ENCODE data around the gene PLXNA2. TPM values are rescaled to one million over a fixed set of nuclear protein-coding genes. Genes with fewer than 3 reads are reported as not detected.

PLXNA2 gene
- total and polyA plus RNA-seq, 2 of the 13 experiments (the other 11 are each of a cell fraction or from before 2014, with no cell fraction given) = 1.1 to 2.1 TPM

DNA sequence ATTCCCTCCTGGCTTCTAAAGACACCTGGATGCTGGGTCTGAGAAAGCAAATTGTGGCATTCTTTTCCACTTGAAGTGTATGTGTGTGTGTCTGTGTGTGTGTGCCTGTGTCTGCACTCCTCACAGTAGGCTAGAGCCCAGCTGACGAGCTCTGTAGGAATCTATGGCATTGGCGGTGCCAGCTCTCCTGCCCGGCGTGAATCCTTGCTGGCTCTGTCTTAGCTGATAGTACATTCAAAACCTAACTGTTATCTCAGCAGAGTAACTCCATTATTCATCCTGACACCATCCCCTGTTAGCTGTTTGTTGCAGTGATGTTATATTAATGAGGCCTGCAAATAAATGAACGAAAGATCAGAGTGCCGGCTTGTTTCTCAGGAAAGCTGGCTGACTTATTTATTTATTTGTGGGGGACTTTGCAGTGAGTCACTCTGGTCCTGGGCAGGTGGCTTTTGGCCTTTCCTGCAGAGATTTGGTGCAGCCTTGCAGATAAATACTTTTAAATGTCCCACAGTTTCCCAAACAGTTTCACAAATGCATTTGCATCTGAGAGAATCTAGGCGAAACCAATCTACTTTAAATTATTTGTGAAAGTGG lies 172.7 kb downstream of the PLXNA2 start:
- TF ChIP-seq ZNF230 (CRISPR knock-in tag; IDR thresholded peaks at IDR 0.05) (no peak), HCFC1 (IDR thresholded peaks at IDR 0.05; ENCODE audit: low read depth, low read length) (no peak), SALL2 (CRISPR knock-in tag; IDR thresholded peaks at IDR 0.05) (no peak), CBX5 (CRISPR knock-in tag; IDR thresholded peaks at IDR 0.05; ENCODE audit: borderline replicate concordance) (no peak), ZNF546 (CRISPR knock-in tag; conservative IDR thresholded peaks at IDR 0.05) (no peak), ZNF674 (CRISPR knock-in tag; IDR thresholded peaks at IDR 0.05; ENCODE audit: low read depth) (no peak), ELF4 (CRISPR knock-in tag; IDR thresholded peaks at IDR 0.05; ENCODE audit: borderline replicate concordance) (no peak), HNRNPK (IDR thresholded peaks at IDR 0.05; ENCODE audit: low read depth, low read length, poor library complexity, severe bottlenecking) (no peak), POGZ (CRISPR knock-in tag; IDR thresholded peaks at IDR 0.05) (no peak), ZKSCAN5 (CRISPR knock-in tag; IDR thresholded peaks at IDR 0.05) (no peak), PAF1 (CRISPR knock-in tag; IDR thresholded peaks at IDR 0.05) (no peak)
- TF ChIP-seq, protein P1, sequence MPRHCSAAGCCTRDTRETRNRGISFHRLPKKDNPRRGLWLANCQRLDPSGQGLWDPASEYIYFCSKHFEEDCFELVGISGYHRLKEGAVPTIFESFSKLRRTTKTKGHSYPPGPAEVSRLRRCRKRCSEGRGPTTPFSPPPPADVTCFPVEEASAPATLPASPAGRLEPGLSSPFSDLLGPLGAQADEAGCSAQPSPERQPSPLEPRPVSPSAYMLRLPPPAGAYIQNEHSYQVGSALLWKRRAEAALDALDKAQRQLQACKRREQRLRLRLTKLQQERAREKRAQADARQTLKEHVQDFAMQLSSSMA (CRISPR knock-in tag; IDR thresholded peaks at IDR 0.05) = no peak
- TF ChIP-seq, protein P2, sequence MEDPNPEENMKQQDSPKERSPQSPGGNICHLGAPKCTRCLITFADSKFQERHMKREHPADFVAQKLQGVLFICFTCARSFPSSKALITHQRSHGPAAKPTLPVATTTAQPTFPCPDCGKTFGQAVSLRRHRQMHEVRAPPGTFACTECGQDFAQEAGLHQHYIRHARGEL (CRISPR knock-in tag; IDR thresholded peaks at IDR 0.05) = no peak
- TF ChIP-seq, protein P3, sequence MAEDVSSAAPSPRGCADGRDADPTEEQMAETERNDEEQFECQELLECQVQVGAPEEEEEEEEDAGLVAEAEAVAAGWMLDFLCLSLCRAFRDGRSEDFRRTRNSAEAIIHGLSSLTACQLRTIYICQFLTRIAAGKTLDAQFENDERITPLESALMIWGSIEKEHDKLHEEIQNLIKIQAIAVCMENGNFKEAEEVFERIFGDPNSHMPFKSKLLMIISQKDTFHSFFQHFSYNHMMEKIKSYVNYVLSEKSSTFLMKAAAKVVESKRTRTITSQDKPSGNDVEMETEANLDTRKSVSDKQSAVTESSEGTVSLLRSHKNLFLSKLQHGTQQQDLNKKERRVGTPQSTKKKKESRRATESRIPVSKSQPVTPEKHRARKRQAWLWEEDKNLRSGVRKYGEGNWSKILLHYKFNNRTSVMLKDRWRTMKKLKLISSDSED (CRISPR knock-in tag; IDR thresholded peaks at IDR 0.05) = no peak
- TF ChIP-seq, protein P4, sequence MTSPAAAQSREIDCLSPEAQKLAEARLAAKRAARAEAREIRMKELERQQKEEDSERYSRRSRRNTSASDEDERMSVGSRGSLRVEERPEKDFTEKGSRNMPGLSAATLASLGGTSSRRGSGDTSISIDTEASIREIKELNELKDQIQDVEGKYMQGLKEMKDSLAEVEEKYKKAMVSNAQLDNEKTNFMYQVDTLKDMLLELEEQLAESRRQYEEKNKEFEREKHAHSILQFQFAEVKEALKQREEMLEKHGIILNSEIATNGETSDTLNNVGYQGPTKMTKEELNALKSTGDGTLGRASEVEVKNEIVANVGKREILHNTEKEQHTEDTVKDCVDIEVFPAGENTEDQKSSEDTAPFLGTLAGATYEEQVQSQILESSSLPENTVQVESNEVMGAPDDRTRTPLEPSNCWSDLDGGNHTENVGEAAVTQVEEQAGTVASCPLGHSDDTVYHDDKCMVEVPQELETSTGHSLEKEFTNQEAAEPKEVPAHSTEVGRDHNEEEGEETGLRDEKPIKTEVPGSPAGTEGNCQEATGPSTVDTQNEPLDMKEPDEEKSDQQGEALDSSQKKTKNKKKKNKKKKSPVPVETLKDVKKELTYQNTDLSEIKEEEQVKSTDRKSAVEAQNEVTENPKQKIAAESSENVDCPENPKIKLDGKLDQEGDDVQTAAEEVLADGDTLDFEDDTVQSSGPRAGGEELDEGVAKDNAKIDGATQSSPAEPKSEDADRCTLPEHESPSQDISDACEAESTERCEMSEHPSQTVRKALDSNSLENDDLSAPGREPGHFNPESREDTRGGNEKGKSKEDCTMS (CRISPR knock-in tag; conservative IDR thresholded peaks at IDR 0.05) = no peak
- TF ChIP-seq, protein P5, sequence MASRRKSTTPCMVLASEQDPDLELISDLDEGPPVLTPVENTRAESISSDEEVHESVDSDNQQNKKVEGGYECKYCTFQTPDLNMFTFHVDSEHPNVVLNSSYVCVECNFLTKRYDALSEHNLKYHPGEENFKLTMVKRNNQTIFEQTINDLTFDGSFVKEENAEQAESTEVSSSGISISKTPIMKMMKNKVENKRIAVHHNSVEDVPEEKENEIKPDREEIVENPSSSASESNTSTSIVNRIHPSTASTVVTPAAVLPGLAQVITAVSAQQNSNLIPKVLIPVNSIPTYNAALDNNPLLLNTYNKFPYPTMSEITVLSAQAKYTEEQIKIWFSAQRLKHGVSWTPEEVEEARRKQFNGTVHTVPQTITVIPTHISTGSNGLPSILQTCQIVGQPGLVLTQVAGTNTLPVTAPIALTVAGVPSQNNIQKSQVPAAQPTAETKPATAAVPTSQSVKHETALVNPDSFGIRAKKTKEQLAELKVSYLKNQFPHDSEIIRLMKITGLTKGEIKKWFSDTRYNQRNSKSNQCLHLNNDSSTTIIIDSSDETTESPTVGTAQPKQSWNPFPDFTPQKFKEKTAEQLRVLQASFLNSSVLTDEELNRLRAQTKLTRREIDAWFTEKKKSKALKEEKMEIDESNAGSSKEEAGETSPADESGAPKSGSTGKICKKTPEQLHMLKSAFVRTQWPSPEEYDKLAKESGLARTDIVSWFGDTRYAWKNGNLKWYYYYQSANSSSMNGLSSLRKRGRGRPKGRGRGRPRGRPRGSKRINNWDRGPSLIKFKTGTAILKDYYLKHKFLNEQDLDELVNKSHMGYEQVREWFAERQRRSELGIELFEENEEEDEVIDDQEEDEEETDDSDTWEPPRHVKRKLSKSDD (CRISPR knock-in tag; IDR thresholded peaks at IDR 0.05; ENCODE audit: low read depth) = no peak
- H3K27me3 ChIP-seq (ENCODE audit: control insufficient read depth in 1 of 2, insufficient read depth in 2 of 2, low read length in 2 of 2) = no peaks in the 10 kb centered on the region
- H3K4me3 ChIP-seq (replicated peaks in 1 of 3; ENCODE audit: insufficient read depth in 1 of 3, low read depth in 2 of 3, low read length in 3 of 3) = no peak overlapping the region
- no peaks in the 10 kb centered on the region for H3K36me3 ChIP-seq (replicated peaks in 1 of 2; ENCODE audit: control insufficient read depth in 1 of 2, insufficient read depth in 2 of 2, low read length in 2 of 2)
- H3K27ac ChIP-seq (ENCODE audit: extremely low read length, insufficient read depth, low read length) = no peak overlapping the region
- H3K9me3 ChIP-seq (ENCODE audit: low read length) = no peaks in the 10 kb centered on the region
- H3K9ac ChIP-seq (ENCODE audit: insufficient read depth, low read depth, low read length) = no peak overlapping the region
- BruUV-seq (replicated peaks) = no TSS peak
- H2AFZ ChIP-seq (ENCODE audit: low read length) = no peak overlapping the region
- H3K4me2 ChIP-seq (ENCODE audit: low read depth, low read length) = no peak overlapping the region
- intact Hi-C loops (cut with micrococcal nuclease; ENCODE audit: unreplicated experiment) (no loop called here), in situ Hi-C loops (cut with HindIII; ENCODE audit: extremely low pct_ligation_motif_present, low pct_unique_long_range_greater_than_20kb) (no loop called here)
- whole genome bisulfite sequencing (ENCODE audit: low lambda C conversion rate) = 65% methylated on average over 6 of the region's 7 CpGs
- ChIA-PET CTCF (ENCODE audit: low intra/inter-chr PET ratio, low total read pairs) (no interaction called here), POLR2A (no interaction called here)
- H4K20me1 ChIP-seq (ENCODE audit: insufficient read depth, low read length) = no peaks in the 10 kb centered on the region
- FAIRE-seq = no peak
- H3K4me1 ChIP-seq (ENCODE audit: insufficient read depth, low read length) = no peaks in the 10 kb centered on the region
- ATAC-seq = no peak
- no peaks in the 10 kb centered on the region for H3K79me2 ChIP-seq (ENCODE audit: insufficient read depth, low read length)
- no peak for DNase-seq (ENCODE audit: low spot score)

Data from HepG2 (cell line).